Glutamatergic neuron (in vitro differentiated cells): ENCODE measurements around the gene SLC9A4. TPM values are rescaled to one million over a fixed set of nuclear protein-coding genes. Genes with fewer than 3 reads are reported as not detected.

ENCODE experiments used
- DNase-seq: peaks from one replicate; pipeline ENCODE4 v3.0.0; 2022
- H3K27ac Mint-ChIP-seq: one replicate; pipeline ENCODE4 v1.8.0; 2020; ENCODE audit warnings: mild to moderate bottlenecking, mixed read lengths, inconsistent platforms; ENCODE audit not compliant: unreplicated experiment
- H3K27me3 Mint-ChIP-seq: one replicate; pipeline ENCODE4 v1.8.0; 2020; ENCODE audit warnings: mild to moderate bottlenecking, moderate library complexity, mixed read lengths, inconsistent platforms; ENCODE audit not compliant: unreplicated experiment
- H3K36me3 Mint-ChIP-seq: one replicate; pipeline ENCODE4 v1.8.0; 2020; ENCODE audit warnings: mild to moderate bottlenecking, mixed read lengths, inconsistent platforms; ENCODE audit not compliant: unreplicated experiment
- H3K4me1 Mint-ChIP-seq: one replicate; pipeline ENCODE4 v1.8.0; 2020; ENCODE audit warnings: mild to moderate bottlenecking, low read depth, mixed read lengths, inconsistent platforms; ENCODE audit not compliant: unreplicated experiment
- H3K4me3 Mint-ChIP-seq: one replicate; pipeline ENCODE4 v1.8.0; 2020; ENCODE audit warnings: mild to moderate bottlenecking, mixed read lengths, inconsistent platforms; ENCODE audit not compliant: unreplicated experiment
- H3K9me3 Mint-ChIP-seq: one replicate; pipeline ENCODE4 v1.8.0; 2020; ENCODE audit warnings: mild to moderate bottlenecking, moderate library complexity, mixed read lengths, inconsistent platforms; ENCODE audit not compliant: unreplicated experiment
- total RNA-seq: library from RNA; stranded (reverse); fragmentation: NEBNext Ultra II Directional; extraction: Animal tissue kit (Norgen Biotek cat#: 25700); gene quantifications from one replicate; pipeline ENCODE4 v1.2.1, GENCODE V29; 2021; ENCODE audit not compliant: unreplicated experiment
- TF ChIP-seq, protein P1 (sequence below): fragments of 200-600 bp; sonication (generic); IDR thresholded peaks from one replicate; pipeline ENCODE4 v1.5.0; 2021; ENCODE audit not compliant: partially characterized antibody, unreplicated experiment

SLC9A4 gene
- total RNA-seq, 1 donor from 2014 or later, result 0.12 TPM

GRCh38 chr2:102435741-102436140 lies 37.3 kb upstream of the SLC9A4 start:
- Mint-ChIP-seq H3K27me3 (no peaks in the 10 kb centered on the region), H3K4me3 (no peak overlapping the region), H3K36me3 (no peaks in the 10 kb centered on the region), H3K9me3 (no peaks in the 10 kb centered on the region), H3K4me1 (no peaks in the 10 kb centered on the region), H3K27ac (no peak overlapping the region)
- TF ChIP-seq, protein P1, sequence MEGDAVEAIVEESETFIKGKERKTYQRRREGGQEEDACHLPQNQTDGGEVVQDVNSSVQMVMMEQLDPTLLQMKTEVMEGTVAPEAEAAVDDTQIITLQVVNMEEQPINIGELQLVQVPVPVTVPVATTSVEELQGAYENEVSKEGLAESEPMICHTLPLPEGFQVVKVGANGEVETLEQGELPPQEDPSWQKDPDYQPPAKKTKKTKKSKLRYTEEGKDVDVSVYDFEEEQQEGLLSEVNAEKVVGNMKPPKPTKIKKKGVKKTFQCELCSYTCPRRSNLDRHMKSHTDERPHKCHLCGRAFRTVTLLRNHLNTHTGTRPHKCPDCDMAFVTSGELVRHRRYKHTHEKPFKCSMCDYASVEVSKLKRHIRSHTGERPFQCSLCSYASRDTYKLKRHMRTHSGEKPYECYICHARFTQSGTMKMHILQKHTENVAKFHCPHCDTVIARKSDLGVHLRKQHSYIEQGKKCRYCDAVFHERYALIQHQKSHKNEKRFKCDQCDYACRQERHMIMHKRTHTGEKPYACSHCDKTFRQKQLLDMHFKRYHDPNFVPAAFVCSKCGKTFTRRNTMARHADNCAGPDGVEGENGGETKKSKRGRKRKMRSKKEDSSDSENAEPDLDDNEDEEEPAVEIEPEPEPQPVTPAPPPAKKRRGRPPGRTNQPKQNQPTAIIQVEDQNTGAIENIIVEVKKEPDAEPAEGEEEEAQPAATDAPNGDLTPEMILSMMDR, result no peak
- DNase-seq, result no peak

GRCh38 chr2:102436323-102436722 lies 36.7 kb upstream of the SLC9A4 start:
- Mint-ChIP-seq H3K27ac (no peak overlapping the region), H3K36me3 (no peaks in the 10 kb centered on the region), H3K9me3 (no peaks in the 10 kb centered on the region), H3K4me3 (no peak overlapping the region), H3K4me1 (no peaks in the 10 kb centered on the region), H3K27me3 (no peaks in the 10 kb centered on the region)
- no peak for DNase-seq
- TF ChIP-seq, protein P1, result no peak

DNA sequence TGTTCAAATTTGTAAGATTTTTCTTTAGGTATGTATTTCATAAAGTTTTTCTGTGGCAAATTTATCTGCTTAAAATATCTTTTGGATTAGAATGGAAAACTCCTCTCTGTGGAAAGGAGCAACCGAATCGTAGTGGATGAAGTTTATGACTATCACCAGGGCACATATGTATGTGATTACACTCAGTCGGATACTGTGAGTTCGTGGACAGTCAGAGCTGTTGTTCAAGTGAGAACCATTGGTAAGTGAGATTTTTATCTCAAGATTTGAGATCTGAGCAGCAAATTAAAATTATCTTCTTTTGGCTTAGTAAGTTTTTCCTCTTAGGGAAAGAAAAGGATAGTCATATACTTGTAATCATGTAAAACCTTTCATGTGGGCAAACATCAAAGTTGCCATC lies 35.9 kb upstream of the SLC9A4 start:
- Mint-ChIP-seq H3K36me3 (no peaks in the 10 kb centered on the region), H3K27me3 (no peaks in the 10 kb centered on the region), H3K4me3 (no peak overlapping the region), H3K4me1 (no peaks in the 10 kb centered on the region), H3K9me3 (no peaks in the 10 kb centered on the region), H3K27ac (no peak overlapping the region)
- TF ChIP-seq, protein P1, result no peak
- no peak for DNase-seq

DNA sequence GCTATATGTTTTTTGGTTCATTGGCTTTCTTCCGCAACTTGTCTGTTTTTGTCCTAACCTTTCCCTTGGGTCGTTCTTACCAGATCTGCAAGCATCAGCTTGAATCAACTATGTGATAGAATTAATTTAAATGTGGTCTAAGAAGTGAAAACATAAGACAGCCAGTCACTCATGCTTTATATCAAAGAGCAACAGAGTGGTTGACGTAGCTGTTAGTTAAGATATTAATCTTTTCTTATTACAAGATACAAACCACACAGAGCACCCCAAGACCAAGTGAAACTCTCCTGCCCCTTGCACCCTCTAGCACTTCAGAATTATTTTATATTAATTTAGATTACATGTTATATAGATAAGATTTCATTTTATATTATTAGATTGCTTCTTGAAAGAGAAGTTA lies 34.9 kb upstream of the SLC9A4 start:
- Mint-ChIP-seq H3K4me1 (no peaks in the 10 kb centered on the region), H3K27me3 (peaks cover 2% of the 10 kb centered on the region), H3K9me3 (no peaks in the 10 kb centered on the region), H3K36me3 (no peaks in the 10 kb centered on the region), H3K4me3 (no peak overlapping the region), H3K27ac (no peak overlapping the region)
- no peak for DNase-seq
- TF ChIP-seq, protein P1, result no peak

DNA sequence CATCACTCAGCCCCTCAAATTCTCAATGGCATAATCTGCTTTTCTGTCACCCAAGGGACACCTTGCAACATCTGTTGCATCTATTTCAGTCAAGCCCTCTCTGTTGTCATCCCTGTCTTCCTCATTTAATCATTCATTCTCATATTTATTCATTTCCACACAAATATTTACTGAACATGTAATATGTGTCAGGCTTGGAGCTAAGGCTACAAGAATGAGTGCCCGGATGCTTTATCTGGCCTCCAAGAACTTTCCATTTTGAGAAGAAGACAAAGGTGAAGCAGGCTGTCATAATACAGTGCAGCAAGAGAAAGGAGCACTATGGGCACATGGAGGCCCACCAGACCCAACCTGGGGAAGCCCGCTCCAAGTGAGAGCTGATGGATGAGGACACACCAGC lies 34.4 kb upstream of the SLC9A4 start:
- Mint-ChIP-seq H3K36me3 (no peaks in the 10 kb centered on the region), H3K9me3 (no peaks in the 10 kb centered on the region), H3K27me3 (peaks cover 2% of the 10 kb centered on the region), H3K27ac (no peak overlapping the region), H3K4me1 (no peaks in the 10 kb centered on the region), H3K4me3 (no peak overlapping the region)
- DNase-seq, result no peak
- TF ChIP-seq, protein P1, result no peak
